GM20000 (cell line): ENCODE results near the gene KCP.

Experiments
- DNase-seq: peaks from one replicate; pipeline ENCODE4 v3.0.0; 2012; ENCODE audit warnings: low spot score
- CTCF ChIP-seq: IDR thresholded peaks from 2 replicates; pipeline ENCODE4 v1.5.1; 2012; ENCODE audit warnings: mild to moderate bottlenecking, control low read depth; ENCODE audit errors: extremely low read depth, missing control alignments

KCP gene

GRCh38 chr7:128941323-128941890 is 30.9 kb upstream of the KCP start:
- no peak for DNase-seq
- no peak for TF ChIP-seq CTCF

GRCh38 chr7:128940494-128941322 is 30.2 kb upstream of the KCP start:
- peak; percentile 91 for DNase-seq
- no peak for TF ChIP-seq CTCF

- peak; percentile 36 for TF ChIP-seq CTCF
- peak; percentile 79 for DNase-seq
These were observed 29.4 kb upstream of the KCP start for GRCh38 chr7:128939861-128940410.

- DNase-seq: peak; percentile 80
- no peak for TF ChIP-seq CTCF
These were observed 28.8 kb upstream of the KCP start for GRCh38 chr7:128939075-128939860.

- TF ChIP-seq CTCF: no peak
- DNase-seq: no peak
These were observed 28.1 kb upstream of the KCP start for GRCh38 chr7:128938544-128939074.

- peak; percentile 68 for DNase-seq
- no peak for TF ChIP-seq CTCF
These were observed 27.4 kb upstream of the KCP start, which contains the start of gene IRF5 for GRCh38 chr7:128937647-128938543. IRF5 (plus strand) TSS chr7:128937927; CDS start chr7:128942082, 4,155 bp downstream.
